Measurements from ENCODE around the gene MASP1. TPM values are rescaled to one million over a fixed set of nuclear protein-coding genes. Genes with fewer than 3 reads are reported as not detected.

MASP1 gene
- total and polyA plus RNA-seq, 12 donors: 0.72 to 19.5 (median 4.9) TPM

DNA sequence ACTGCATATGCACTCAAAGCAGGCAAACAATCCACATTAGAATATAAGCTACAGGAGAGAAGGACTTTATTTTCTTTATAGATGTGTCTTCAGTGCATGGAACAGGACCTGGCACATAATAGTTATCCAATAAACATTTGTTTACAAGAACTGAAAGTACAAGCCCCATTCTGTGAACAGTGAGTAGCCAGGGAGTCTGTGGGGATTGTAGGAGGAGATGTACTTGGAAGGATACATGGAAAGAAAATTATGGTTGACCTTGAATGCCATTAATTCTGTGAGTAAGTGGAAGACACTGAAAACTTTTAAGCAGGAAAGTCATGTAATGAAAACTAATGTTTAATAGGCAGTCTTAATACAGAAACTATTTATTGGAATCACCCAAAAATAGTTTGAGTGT lies 28.3 kb downstream of the MASP1 start:
- Histone ChIP-seq H3K4me1 (replicated peaks in 1 of 2) (peaks cover 0 to 17% of the 10 kb centered on the region in 2 donors), H3K9me3 (replicated peaks in 1 of 3) (no peaks in the 10 kb centered on the region), H3K36me3 (replicated peaks in 1 of 2) (no peaks in the 10 kb centered on the region), H3K4me3 (no peak overlapping the region), H3K27ac (no peak overlapping the region), H3K27me3 (no peaks in the 10 kb centered on the region)
- intact Hi-C loops (cut with DNase I): no loop called here
- no peak for DNase-seq
- no peak for TF ChIP-seq POLR2A (IDR thresholded peaks at IDR 0.05)
- TF ChIP-seq, protein P1, sequence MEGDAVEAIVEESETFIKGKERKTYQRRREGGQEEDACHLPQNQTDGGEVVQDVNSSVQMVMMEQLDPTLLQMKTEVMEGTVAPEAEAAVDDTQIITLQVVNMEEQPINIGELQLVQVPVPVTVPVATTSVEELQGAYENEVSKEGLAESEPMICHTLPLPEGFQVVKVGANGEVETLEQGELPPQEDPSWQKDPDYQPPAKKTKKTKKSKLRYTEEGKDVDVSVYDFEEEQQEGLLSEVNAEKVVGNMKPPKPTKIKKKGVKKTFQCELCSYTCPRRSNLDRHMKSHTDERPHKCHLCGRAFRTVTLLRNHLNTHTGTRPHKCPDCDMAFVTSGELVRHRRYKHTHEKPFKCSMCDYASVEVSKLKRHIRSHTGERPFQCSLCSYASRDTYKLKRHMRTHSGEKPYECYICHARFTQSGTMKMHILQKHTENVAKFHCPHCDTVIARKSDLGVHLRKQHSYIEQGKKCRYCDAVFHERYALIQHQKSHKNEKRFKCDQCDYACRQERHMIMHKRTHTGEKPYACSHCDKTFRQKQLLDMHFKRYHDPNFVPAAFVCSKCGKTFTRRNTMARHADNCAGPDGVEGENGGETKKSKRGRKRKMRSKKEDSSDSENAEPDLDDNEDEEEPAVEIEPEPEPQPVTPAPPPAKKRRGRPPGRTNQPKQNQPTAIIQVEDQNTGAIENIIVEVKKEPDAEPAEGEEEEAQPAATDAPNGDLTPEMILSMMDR (IDR thresholded peaks at IDR 0.05): no peak

DNA sequence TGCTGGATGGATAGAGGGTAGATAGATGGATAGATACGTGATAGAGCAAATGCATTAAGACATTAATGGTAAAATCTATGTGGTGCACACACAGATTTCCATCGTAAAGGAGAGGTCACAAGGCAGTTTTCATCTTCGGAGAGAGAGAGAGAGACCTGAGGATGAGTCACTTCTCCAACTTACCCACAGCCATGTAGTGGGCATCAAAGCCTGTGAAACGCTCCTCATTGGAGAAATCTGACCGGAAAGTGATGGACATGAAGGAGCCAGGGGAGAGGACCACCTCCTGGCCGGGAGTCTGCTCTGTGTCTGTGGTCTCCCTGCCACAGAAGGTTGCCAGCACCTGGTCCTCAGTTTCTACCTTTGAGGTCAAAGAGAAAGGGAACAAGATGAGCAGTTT lies 29.2 kb downstream of the MASP1 start:
- Histone ChIP-seq H3K27ac (no peak overlapping the region), H3K36me3 (replicated peaks in 1 of 2) (no peaks in the 10 kb centered on the region), H3K9me3 (replicated peaks in 1 of 3) (no peaks in the 10 kb centered on the region), H3K4me1 (replicated peaks in 1 of 2) (peaks cover 0 to 17% of the 10 kb centered on the region in 2 donors), H3K27me3 (no peaks in the 10 kb centered on the region), H3K4me3 (no peak overlapping the region)
- no peak for DNase-seq
- intact Hi-C loops (cut with DNase I): no loop called here
- TF ChIP-seq, protein P1 (IDR thresholded peaks at IDR 0.05): no peak
- TF ChIP-seq POLR2A (IDR thresholded peaks at IDR 0.05): no peak
- WGBS, 4 donors: 79 to 85% (median 82%) methylated on average over 6 of the region's 6 CpGs

DNA sequence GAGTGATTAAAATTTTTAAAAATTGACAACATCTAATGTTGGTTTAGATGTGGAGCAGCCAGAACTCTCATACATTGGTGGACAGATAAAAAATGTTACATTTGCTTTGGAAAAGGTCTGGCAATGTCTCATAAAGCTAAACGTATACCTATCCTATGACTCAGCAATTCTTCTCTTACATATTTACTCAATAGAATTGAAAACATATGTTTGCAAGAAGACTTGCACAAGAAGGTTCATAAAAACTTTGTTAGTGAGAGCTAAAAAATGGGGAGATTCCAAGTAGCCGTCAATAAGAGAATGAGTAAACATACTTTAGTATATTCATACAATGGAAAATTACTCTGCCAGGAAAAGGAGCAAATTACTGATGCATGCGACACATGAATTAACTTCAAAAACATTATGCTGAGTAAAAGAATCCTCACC lies 30.0 kb downstream of the MASP1 start:
- Histone ChIP-seq H3K27ac (no peak overlapping the region), H3K9me3 (replicated peaks in 1 of 3) (no peaks in the 10 kb centered on the region), H3K4me3 (no peak overlapping the region), H3K4me1 (replicated peaks in 1 of 2) (peaks cover 0 to 17% of the 10 kb centered on the region in 2 donors), H3K36me3 (replicated peaks in 1 of 2) (no peaks in the 10 kb centered on the region), H3K27me3 (no peaks in the 10 kb centered on the region)
- TF ChIP-seq POLR2A (IDR thresholded peaks at IDR 0.05): no peak
- TF ChIP-seq, protein P1 (IDR thresholded peaks at IDR 0.05): no peak
- intact Hi-C loops (cut with DNase I): no loop called here
- DNase-seq: no peak
- 80 to 90% (median 85%) methylated on average over 3 of the region's 3 CpGs for WGBS, 4 donors

DNA sequence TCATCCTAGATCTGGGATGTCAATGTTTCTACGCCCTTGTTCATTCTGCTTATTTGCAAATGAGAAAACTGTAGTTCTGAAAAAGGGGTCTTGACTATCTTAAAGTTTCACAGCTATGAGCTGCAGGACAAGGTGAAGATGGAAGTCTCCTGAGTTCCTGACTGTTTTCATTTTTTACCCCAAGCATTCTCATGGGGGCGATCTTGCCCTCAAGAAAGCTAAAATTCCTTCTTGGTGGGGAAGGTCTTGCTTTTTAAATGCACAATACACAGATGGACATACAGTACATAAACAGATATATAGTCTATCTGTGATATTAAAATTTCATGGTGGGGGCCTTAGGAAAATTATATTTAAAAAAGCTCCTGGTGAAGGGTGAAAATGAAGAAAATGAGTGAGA lies 32.4 kb downstream of the MASP1 start:
- Histone ChIP-seq H3K36me3 (replicated peaks in 1 of 2) (no peaks in the 10 kb centered on the region), H3K27ac (no peak overlapping the region)
- intact Hi-C loops (cut with DNase I): no loop called here

More for the DNA sequence above, 32.4 kb downstream of the MASP1 start:
- DNase-seq: no peak
- 64 to 88% (median 81%) methylated on average over 2 of the region's 2 CpGs for WGBS, 4 donors
- H3K27me3 ChIP-seq: no peaks in the 10 kb centered on the region
- H3K4me3 ChIP-seq: no peak overlapping the region
- H3K9me3 ChIP-seq (replicated peaks in 1 of 3): no peaks in the 10 kb centered on the region
- TF ChIP-seq, protein P1 (IDR thresholded peaks at IDR 0.05): no peak
- no peak for TF ChIP-seq POLR2A (IDR thresholded peaks at IDR 0.05)
- H3K4me1 ChIP-seq (replicated peaks in 1 of 2): peaks cover 0 to 7% of the 10 kb centered on the region in 2 donors
